HepG2 (cell line): ENCODE data around the gene CHCT1. TPM values are rescaled to one million over a fixed set of nuclear protein-coding genes. Genes with fewer than 3 reads are reported as not detected.
A peak's percentile ranks its signal among the peaks of the same experiment; 100 is the strongest.

Experiments used
- AGO2 ChIP-seq: fragments of 200-400 bp; formaldehyde crosslinking; optimal IDR thresholded peaks from 2 replicates; pipeline ENCODE3; 2017; ENCODE audit warnings: mild to moderate bottlenecking, low read depth, low read length, moderate library complexity
- FOXO1 ChIP-seq: sonication (generic); formaldehyde crosslinking; IDR thresholded peaks from 2 replicates; pipeline ENCODE4 v1.4.0; 2020; ENCODE audit warnings: missing genetic modification reagents
- HNRNPK ChIP-seq: fragments of 200-400 bp; formaldehyde crosslinking; IDR thresholded peaks from 2 replicates; pipeline ENCODE4 v1.6.1; 2018; ENCODE audit warnings: low read length, low read depth, moderate library complexity, mild to moderate bottlenecking; ENCODE audit not compliant: poor library complexity, severe bottlenecking
- MATR3 ChIP-seq: sonication (generic); formaldehyde crosslinking; IDR thresholded peaks from 2 replicates; pipeline ENCODE4 v1.4.0; 2020; ENCODE audit warnings: missing genetic modification reagents
- STAT6 ChIP-seq: sonication (generic); formaldehyde crosslinking; IDR thresholded peaks from 2 replicates; pipeline ENCODE4 v1.4.0; 2020; ENCODE audit warnings: missing genetic modification reagents, mild to moderate bottlenecking, borderline replicate concordance
- YEATS4 ChIP-seq: sonication (generic); formaldehyde crosslinking; IDR thresholded peaks from 2 replicates; pipeline ENCODE4 v1.4.0; 2020; ENCODE audit warnings: missing genetic modification reagents, borderline replicate concordance
- ZFP82 ChIP-seq: sonication (generic); formaldehyde crosslinking; IDR thresholded peaks from 2 replicates; pipeline ENCODE4 v1.5.1; 2020; ENCODE audit warnings: mild to moderate bottlenecking, missing genetic modification reagents, borderline replicate concordance
- ZNF17 ChIP-seq: sonication (generic); formaldehyde crosslinking; IDR thresholded peaks from 2 replicates; pipeline ENCODE4 v1.5.0; 2020; ENCODE audit warnings: mild to moderate bottlenecking, missing genetic modification reagents
- ZNF446 ChIP-seq: sonication (generic); formaldehyde crosslinking; IDR thresholded peaks from 2 replicates; pipeline ENCODE4 v1.5.0; 2020; ENCODE audit warnings: mild to moderate bottlenecking, missing genetic modification reagents
- ZNF503 ChIP-seq: sonication (generic); formaldehyde crosslinking; IDR thresholded peaks from 2 replicates; pipeline ENCODE4 v1.4.0; 2020; ENCODE audit warnings: missing genetic modification reagents
- ZNF605 ChIP-seq: sonication (generic); formaldehyde crosslinking; IDR thresholded peaks from 2 replicates; pipeline ENCODE4 v1.8.0; 2022; ENCODE audit warnings: mild to moderate bottlenecking, missing genetic modification reagents
- ZNF691 ChIP-seq: sonication (generic); formaldehyde crosslinking; IDR thresholded peaks from 2 replicates; pipeline ENCODE4 v1.4.0; 2020; ENCODE audit warnings: missing genetic modification reagents, low read depth, mild to moderate bottlenecking, borderline replicate concordance
- ZNF777 ChIP-seq: sonication (generic); formaldehyde crosslinking; IDR thresholded peaks from 2 replicates; pipeline ENCODE4 v1.4.0; 2020; ENCODE audit warnings: missing genetic modification reagents
- polyA plus RNA-seq, 8 experiments: library from polyadenylated mRNA; depleted of rRNA in 3 of 8; stranded (reverse) in 7 of 8; unstranded in 1 of 8; fragments of >200 nt; fragmentation: Illumina TruSeq in 4 of 8; extraction: Trizol in 4 of 8; gene quantifications; 2 replicates each; pipeline versions ENCODE4 v1.2.1 to v1.2.3, GENCODE V29; 2011 to 2016; ENCODE audit warnings: low read depth in 4 of 8, missing spikeins in 1 of 8, mixed read lengths in 1 of 8; ENCODE audit not compliant: insufficient read depth in 1 of 8
- total RNA-seq, 5 experiments: library from RNA; depleted of rRNA; stranded (reverse); fragments of >200 nt; fragmentation: Illumina TruSeq; extraction: Trizol; gene quantifications; 2 replicates each; pipeline ENCODE4 v1.2.3, GENCODE V29; 2016; ENCODE audit warnings: low read depth in 1 of 5
- TF ChIP-seq, protein P1 (sequence below): sonication (generic); formaldehyde crosslinking; IDR thresholded peaks from 2 replicates; pipeline ENCODE4 v1.8.1; 2023; ENCODE audit warnings: mild to moderate bottlenecking, missing genetic modification reagents, borderline replicate concordance
- TF ChIP-seq, protein P2 (sequence below): sonication (generic); formaldehyde crosslinking; IDR thresholded peaks from 2 replicates; pipeline ENCODE4 v1.8.0; 2023; ENCODE audit warnings: mild to moderate bottlenecking, missing genetic modification reagents
- TF ChIP-seq, protein P3 (sequence below): sonication (generic); formaldehyde crosslinking; IDR thresholded peaks from 2 replicates; pipeline ENCODE4 v1.8.1; 2023; ENCODE audit warnings: mild to moderate bottlenecking, moderate library complexity, missing genetic modification reagents
- TF ChIP-seq, protein P4 (sequence below): sonication (generic); formaldehyde crosslinking; IDR thresholded peaks from 2 replicates; pipeline ENCODE4 v1.9.0; 2022; ENCODE audit warnings: missing genetic modification reagents, mild to moderate bottlenecking, borderline replicate concordance

Gene CHCT1
- total and polyA plus RNA-seq, 2 of the 13 experiments (the other 11 are each of a cell fraction or from before 2014, with no cell fraction given): not detected

DNA sequence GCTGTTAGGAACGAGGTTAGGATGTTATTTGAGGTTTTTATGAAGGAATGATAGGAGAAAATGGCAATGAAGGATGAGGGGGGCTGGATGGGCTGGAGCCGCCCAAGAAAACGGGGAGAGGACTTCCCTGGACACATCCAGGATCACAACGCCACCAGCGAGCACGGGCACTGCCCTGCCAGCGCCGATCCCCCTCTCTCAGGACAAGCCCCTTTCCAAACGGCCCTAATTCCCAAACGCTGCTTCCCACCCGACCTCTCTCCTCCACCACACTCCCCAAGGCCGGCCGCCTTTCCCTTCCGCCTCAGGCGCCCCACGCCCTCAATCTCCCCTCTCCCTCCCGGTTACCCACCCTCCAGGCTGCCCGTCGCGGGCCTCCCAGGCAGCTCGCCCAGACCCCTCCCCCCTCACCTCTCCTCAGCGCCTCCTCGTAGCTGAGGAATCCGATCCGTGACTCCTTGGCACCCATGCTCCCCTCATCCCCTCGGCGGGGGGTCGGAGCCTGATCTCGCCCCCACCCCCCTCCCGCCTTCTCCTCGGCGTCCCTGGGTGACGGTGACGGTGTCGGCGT, 30.7 kb upstream of the CHCT1 start (continued):
- TF ChIP-seq STAT6 (CRISPR knock-in tag) (no peak), FOXO1 (CRISPR knock-in tag) (peak; percentile 19; the same call in 1 of the 2 replicates), ZNF605 (CRISPR knock-in tag) (no peak; the same call in 1 of the 2 replicates), ZNF503 (CRISPR knock-in tag) (no peak), ZNF777 (CRISPR knock-in tag) (peak; percentile 42), YEATS4 (CRISPR knock-in tag) (no peak), ZNF17 (CRISPR knock-in tag) (no peak), AGO2 (peak; percentile 21), MATR3 (no peak), ZFP82 (CRISPR knock-in tag) (no peak), HNRNPK (peak; percentile 49), ZNF691 (CRISPR knock-in tag) (peak; percentile 1; the same call in 1 of the 2 replicates), ZNF446 (CRISPR knock-in tag) (no peak; the same call in 1 of the 2 replicates)
- TF ChIP-seq, protein P1, sequence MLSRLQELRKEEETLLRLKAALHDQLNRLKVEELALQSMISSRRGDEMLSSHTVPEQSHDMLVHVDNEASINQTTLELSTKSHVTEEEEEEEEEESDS (CRISPR knock-in tag): no peak
- TF ChIP-seq, protein P2, sequence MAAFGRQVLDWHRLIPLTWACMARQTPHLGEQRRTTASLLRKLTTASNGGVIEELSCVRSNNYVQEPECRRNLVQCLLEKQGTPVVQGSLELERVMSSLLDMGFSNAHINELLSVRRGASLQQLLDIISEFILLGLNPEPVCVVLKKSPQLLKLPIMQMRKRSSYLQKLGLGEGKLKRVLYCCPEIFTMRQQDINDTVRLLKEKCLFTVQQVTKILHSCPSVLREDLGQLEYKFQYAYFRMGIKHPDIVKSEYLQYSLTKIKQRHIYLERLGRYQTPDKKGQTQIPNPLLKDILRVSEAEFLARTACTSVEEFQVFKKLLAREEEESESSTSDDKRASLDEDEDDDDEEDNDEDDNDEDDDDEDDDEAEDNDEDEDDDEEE (CRISPR knock-in tag): 0 out of 2 replicates have a peak, but pooled peaks have one; percentile 57
- TF ChIP-seq, protein P3, sequence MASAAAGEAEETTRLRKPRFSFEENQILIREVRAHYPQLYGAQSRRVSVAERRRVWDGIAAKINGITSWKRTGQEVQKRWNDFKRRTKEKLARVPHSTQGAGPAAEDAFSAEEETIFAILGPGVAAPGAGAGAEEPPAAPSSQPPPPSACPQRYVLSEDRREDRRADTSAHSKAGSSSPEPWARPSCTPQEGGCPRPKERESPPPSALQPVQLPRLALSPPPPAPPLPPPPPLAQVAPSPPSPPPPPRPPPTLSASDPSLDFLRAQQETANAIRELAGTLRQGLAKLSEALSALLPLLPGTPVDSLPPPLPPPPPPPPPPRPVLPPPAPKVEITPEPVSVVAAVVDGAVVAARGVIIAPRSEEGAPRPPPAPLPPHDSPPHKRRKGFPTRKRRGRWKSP: no peak
- TF ChIP-seq, protein P4, sequence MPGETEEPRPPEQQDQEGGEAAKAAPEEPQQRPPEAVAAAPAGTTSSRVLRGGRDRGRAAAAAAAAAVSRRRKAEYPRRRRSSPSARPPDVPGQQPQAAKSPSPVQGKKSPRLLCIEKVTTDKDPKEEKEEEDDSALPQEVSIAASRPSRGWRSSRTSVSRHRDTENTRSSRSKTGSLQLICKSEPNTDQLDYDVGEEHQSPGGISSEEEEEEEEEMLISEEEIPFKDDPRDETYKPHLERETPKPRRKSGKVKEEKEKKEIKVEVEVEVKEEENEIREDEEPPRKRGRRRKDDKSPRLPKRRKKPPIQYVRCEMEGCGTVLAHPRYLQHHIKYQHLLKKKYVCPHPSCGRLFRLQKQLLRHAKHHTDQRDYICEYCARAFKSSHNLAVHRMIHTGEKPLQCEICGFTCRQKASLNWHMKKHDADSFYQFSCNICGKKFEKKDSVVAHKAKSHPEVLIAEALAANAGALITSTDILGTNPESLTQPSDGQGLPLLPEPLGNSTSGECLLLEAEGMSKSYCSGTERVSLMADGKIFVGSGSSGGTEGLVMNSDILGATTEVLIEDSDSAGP (CRISPR knock-in tag): no peak
